Right renal cortex interstitium (tissue), 3 donors: Measurements from ENCODE around the gene CENPC. TPM values are rescaled to one million over a fixed set of nuclear protein-coding genes. Genes with fewer than 3 reads are reported as not detected.
"Not testable (repeated sequence)": the region's sequence is repeated elsewhere in the genome, so short reads cannot be mapped to it uniquely, and the experiment has no call there.

Experiments
- DNase-seq, 3 donors: peaks; one replicate each; pipeline ENCODE4 v3.0.0-alpha.2; 2013; ENCODE audit warnings: low read depth in 3 of 3, low spot score in 2 of 3
- polyA plus RNA-seq, 3 donors: library from polyadenylated mRNA; unstranded; fragments of 120-200 nt; gene quantifications; one replicate each; pipeline ENCODE4 v1.2.1, GENCODE V29; 2013; ENCODE audit not compliant: insufficient read length in 3 of 3

The CENPC gene
- polyA plus RNA-seq, 3 donors: 26.2 to 28.9 (median 28.1) TPM

DNA sequence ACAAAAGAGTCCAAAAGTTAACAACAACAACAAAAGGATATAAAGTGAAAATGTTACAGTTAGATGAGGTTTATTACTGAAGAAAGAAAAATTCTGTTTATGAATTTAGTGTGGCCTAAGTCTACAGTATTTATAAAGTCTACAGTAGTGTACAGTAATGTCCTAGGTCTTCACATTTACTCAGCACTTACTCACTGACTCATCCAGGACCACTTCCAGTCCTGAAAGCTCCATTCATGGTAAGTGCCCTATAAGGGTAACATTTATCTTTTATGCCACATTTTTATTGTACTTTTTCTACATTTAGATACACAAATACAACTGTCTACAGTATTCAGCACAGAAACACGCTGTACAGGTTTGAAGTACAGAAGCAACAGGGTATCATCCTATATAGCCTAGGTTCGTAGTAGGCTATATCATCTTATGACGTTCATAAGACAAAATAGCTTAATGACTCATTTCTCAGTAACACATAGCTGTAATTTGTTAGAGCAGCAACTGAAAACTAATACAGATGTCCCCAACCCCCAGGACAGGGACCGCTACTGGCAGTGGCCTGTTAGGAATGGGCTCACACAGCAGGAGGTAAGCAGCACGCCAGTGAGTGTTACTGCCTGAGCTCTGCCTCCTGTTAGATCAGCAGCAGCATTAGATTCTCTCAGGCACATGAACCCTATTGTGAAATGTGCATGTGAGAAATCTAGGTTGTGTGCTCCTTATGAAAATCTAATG, 61.3 kb downstream of the CENPC start:
- no peak for DNase-seq

DNA sequence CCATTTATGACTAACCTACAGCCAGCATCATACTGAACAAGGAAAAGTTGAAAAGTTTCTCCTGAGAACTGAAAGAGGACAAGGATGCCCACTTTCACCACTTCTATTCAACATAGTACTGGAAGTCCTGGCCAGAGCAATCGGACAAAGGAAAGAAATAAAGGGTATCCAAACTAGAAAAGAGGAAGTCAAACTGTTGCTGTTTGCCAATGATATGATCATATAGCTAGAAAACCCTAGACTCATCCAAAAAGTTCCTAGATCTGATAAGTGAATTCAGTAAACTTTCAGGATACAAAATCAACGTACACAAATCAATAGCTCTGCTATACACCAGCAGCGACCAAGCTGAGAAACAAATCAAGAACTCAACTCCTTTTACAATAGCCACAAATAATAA, 64.5 kb downstream of the CENPC start:
- DNase-seq: no peak

DNA sequence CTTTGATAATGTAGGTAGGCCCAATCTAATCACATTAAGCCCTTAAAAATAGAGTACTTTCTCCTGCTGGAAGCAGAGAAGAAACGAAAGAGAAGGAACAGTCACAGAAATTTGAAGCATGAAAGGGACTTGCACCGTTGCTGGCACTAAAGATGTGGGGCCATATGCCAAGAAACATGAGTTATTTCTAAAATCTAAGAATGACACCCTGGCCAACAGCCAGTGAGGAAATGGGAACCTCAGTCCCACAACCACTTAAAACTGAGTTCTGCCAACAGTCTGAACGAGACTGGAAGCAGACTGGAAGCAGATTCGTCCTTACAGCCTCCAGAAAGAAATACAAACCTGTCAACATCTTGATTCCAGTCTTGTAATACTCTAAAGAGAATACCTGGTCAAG, 70.1 kb downstream of the CENPC start:
- DNase-seq: no peak

DNA sequence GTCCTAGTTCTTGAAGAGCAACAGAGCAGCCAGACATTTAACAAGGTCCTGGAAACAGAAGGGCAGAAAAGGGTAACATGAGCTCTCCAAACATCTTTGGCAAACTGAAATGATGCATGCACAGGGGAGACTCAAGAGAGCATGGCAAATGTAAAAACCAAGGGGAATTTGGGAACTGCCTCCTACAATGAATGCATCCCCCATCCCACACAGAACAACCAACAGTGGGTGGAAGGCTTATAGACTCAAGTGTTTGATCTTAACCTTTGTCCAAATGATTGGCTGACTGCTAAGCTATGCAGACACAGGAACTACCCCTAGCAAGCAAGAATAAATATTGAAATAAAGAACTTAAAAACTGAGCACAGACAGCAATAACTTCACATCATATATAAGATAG, 74.4 kb downstream of the CENPC start:
- DNase-seq: no peak

DNA sequence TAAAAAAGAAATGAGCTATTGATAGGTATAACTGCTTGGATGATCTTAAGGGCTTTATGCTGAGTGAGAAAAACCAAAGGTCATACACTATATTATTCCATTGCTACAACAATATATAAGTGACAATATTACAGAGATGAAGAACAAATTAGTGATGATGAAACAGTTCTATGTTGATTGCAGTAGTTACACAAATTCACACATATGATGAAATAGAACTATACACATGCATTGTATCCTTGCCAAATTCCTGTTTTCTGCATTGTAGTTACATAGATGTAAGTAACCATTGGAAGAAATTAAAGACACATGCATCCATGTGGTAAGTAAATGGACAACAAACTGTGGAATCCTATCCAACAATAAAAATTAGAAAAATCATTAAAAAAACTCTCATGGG, 76.5 kb downstream of the CENPC start:
- no peak for DNase-seq

DNA sequence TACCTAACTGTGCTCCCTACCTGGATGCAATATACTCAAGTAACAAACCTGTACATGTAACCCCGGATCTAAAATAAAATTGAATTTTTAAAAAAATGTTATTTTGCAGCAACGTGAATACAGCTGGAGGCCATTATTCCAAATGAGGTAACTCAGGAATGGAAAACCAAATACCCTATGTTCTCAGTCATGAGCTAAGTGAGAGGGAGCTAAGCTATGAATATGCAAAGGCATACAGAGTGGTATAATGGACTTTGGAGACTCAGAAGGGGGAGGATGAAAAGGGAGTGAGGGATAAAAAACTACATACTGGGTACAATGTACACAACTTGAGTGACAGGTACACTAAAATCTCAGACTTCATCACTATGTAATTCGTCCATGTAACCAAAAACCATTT, 78.6 kb downstream of the CENPC start:
- no peak for DNase-seq

DNA sequence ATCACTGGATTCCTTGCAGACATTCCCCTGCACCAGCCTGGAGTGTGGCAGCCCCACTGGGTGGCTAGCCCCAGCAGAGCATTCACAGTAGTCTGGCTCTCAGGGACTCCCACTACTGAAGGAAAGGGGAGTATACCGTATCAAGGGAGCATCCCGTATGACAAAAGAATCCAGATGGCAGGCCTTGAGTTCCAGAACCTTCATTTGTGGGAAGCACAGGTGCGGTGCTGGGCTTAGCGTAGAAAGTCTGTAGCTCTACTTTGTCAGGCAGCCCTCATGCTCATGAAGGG, 79.6 kb downstream of the CENPC start:
- no peak for DNase-seq

DNA sequence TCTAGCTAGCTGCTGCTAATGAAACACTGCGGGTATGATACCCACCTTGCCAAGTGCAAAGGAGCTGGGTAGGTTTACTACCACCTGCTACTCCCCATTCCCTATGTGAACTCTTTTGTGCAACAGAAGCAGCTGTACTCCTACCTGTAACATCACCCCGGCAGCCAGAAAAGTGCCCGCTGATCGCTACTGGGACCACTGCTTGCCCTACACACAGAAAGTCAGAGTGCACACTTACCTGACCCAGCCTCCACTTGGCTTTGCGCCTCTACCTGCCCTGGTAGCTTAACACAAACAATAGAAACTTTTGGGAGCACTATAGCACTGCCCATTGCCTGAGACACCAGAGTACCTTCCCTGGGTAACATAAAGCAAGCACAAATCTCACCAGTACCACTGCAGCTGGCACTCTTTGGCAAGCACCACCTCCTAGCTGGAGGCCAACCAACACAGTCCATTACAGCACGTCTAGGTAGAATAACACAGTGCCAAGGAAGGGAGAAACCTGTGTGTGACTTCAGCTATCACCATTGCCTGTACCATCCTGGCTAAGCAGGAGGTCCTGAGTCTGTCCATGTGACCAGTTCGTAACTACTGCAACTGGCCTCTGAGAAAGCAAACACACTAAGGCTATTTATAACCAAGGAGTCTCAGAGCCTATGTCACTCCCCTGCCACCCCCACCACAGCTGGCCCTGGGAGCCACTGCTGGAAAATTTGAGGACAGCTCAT, 80.1 kb downstream of the CENPC start:
- no peak for DNase-seq

DNA sequence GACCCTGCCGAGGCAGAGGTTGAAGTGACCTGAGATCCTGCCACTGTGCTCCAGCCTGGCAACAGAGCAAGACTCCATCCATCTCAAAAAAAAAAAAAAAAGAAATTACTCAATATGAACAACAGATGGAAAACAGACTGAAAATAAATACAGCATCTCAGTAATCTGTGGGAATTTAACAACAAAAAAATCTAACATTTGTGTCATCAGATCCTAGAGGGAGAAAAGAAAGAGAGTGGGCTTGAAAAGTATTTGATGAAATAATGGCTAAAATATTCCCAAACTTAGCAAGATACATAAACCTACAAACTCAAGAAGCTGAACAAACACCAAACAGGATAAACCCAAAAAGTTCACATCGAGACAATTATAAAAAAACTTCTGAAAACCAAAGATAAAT, 84.7 kb downstream of the CENPC start:
- DNase-seq: no peak

DNA sequence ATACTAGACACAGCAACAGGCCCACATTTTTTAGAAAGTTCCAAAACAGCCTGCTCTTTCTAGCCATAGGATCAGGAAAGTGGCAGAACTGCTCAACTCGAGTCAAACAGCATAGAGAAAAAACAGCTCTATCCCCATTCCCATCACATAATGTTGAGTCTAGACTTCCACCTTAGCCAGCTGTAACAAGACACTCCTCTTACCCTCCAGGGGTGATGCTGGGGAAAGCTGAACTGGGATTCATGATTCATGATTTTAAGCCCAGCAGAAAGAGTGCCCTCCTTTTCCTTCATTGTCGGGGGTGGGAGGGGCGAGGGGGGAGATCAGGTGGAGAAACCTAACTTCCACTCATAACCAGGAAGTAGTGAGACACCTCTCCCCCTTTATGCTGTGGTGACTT, 86.1 kb downstream of the CENPC start:
- DNase-seq: no peak

DNA sequence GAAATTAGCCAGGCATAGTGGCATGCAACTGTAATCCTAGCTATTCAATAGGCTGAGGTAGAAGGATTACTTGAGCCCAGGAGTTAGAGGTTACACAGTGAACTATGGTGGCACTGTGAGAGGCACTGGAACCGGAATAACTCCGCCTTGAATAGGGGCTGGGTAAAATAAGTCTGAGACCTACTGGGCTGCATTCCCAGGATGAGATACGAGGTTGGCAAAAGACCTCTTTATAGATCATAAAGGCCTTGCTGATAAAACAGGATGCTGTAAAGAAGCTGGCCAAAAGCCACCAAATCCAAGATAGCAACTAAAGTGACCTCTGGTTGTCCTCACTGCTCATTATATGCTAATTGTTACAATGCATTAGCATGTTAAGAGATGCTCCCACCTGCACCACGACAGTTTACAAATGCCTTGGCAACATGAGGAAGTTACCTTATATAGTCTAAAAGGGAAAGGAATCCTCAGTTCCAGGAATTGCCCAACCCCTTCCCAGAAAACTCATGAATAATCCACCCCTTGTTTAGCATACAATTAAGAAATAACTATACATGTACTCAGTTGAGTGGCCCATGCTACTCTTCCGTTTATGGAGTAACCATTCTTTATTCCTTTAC, 88.6 kb downstream of the CENPC start:
- no peak for DNase-seq

DNA sequence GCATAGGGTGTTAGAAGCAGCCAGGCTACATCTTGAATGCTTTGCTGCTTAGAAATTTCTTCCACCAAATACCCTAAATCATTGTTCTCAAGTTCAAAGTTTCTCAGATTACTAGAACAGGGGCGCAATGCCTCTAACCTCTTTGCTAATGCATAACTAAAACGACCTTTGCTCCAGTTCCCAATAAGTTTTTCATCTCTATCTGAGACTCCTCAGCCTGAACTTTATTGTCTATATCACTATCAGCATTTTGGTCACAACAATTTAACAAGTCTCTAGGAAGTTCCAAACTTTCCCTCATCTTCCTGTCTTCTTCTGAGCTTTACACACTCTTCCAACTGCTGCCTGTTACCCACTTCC, 92.5 kb downstream of the CENPC start:
- not testable (repeated sequence) for DNase-seq

DNA sequence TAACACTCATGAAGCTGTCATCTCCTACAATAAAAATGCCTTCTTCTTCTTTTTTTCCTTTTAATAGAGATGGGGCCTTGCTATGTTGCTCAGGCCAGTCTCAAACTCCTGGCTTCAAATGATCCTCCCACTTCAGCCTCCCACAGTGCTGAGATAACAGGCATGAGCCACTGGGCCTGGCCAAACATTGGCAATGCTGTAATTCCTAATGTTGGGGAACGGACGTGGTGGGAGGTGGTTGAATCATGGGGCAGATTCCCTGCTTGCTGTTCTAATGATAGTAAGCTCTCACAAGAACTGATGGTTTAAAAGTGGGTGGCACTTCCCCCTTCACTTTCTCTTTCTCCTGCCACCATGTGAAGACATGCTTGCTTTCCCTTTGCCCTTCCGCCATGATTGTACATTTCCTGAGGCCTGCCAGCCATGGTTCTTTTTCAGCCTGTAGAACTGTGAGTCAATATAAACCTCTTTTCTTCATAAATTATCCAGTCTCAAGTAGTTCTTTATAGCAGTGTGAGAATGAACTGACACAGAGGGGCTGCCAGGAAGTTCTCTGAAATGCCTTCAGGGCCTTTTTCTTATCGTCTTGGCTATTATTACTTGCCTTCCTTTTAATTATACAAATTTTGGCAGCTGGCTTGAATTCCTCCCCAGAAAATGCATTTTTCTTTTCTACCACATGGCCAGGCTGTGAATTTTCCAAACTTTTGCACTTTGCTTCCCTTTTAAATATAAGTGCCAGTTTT, 93.0 kb downstream of the CENPC start:
- DNase-seq: no peak

DNA sequence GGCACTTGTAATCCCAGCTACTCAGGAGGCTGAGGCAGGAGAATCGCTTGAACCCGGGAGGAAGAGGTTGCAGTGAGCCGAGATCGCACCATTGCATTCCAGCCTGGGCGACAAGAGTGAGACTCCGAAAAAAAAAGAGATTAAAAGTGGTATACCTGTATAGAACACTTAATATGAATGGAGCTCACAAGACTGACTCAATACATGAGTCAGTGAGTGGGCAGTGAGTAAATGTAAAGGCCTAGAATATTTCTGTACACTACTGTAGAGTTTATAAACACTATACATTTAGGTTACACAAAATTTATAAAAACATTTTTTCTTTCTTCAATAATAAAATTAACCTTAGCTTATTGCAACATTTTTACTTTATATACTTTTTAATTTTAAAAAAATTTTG, 93.8 kb downstream of the CENPC start:
- no peak for DNase-seq

DNA sequence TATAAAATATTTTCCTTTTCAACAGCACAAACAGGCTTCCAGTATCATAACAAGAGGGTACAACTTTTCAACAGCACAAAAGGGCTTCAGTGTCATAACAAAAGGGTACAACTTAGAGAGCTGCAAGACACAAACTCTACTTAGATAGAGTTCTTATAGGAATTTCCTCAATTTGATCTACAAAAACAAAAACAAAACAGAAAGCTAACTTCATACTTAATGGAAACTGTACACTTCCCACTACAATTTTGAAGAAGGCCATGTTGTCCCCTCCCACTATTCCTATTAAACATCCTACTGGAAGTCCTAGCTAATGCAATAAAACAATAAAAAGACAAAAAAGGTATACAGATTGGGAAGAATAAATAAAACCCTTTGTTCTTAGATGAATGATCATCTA, 96.7 kb downstream of the CENPC start:
- DNase-seq: no peak

DNA sequence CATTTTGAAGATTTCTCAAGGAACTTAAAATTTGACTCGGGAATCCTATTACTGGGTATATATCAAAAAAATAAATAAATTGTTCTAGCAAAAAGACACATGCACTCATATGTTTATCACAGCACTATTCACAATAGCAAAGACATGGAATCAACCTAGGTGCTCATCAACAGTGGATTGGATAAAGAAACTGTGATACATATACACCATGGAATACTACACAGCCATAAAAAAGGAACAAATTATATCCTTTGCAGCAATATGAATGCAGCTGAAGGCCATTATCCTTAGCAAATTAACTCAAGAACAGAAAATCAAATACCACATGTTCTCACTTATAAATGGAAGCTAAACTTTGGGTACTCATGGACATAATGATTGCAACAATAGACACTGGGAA, 97.4 kb downstream of the CENPC start:
- DNase-seq: no peak

DNA sequence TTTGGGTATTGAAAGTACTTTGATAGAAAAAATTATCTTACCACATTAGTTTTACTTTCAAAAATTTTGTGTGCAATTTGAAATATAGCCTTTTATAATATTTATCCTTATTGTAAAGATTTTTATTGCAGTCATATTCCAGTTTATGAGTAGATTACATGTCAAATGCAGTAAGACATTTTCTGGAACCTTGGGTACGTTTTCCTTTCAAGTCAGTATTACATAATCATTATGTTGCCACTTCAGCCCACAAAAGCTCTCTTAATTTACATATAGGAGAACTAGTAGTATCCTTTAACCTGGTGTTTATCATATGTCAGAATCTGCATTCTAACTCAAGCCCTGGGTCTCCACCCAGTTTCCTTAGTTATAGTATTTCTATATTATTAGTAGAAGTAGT, 98.5 kb downstream of the CENPC start:
- DNase-seq: no peak

DNA sequence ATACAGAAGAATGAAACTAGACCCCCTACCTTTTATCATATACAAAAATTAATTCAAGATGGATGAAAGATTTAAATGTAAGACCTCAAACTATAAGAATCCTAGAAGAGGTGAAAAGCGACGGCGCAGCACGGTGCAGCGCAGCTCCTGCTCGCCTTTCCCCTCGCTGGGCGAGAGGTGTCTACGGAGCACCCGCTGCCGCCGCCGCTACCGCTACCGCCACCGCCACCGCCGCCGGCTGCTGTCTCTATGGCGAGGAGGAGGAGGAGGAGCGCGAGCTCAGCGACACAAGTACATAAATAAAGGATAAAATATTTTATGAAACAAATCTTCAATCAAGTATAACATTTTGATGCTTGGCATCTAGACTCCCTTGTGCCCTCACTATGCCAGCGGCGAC, 99.4 kb downstream of the CENPC start:
- DNase-seq: not testable (repeated sequence)

DNA sequence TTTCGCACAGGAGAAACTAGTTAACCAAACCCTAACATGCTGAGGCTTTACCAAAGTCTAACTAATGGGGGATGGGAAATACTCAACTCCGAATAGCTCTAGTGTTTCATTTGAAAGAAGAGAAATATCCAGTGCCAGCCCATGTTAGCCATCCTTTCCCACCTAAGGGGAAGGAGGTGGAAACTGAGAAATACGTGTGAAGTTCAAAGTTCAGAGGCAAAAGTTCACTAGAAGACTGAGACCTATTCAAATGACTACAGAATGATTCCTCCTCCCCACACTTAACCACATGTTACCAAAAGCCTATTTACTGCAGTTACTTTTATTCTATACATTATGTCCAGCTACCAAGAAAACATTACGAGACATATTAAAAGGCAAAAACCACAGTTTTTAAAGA, 106.3 kb downstream of the CENPC start:
- DNase-seq: no peak

DNA sequence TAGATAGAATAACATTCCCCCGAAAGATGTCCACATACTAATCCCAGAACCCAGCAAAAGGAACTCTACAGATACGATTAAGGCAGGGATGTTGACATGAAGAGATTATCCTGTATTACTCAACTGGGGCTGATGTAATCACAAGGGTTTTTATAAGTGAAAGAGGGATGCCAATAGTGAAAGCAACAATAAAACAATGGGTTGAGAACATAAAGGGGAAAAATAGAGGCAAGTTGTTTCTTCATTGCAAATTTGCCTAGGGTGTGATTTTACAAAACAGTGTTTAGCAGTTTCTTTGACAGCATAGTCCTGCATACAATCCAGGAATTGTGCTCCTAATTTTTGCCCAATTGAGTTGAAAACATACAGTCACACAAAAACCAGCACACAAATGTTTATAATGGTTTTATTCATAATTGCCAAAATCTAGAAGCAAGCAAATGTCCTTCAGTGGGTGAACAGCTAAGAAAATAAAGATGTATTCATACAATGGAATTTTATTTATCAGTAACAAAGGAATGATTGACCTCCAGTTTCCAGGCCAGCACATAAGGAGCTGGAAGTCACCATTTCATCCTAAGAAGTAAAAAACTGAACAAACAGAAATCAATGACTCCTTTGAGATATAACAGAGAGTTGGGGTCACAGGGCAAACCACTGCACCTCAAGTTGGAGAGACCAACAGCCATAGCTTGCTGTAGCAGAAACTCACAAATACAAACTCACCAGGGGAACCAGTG, 107.2 kb downstream of the CENPC start:
- no peak for DNase-seq

DNA sequence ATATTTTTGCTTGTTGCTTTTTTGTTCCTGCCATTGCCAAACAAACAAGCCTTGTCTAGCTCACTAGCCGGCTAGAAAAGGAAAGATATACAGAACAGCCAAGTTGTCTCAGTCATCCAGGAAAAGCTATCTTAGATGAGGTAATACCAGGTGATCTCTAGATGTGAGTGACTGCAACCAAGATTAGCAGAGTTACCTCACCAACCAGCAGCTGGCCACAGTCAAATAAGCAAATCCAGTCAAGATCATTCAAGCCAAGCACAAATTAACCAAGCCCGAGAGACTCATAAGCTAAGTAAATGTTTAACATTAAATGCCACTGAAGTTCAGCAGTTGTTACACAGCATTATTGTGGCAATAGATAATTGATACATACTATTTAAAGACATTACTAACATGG, 108.6 kb downstream of the CENPC start:
- DNase-seq: no peak
